Activated CD4-positive, alpha-beta T cell treated with anti-CD3 and anti-CD28 coated beads for 36 hours (primary cell): ENCODE data around the gene CCDC85C. TPM values are rescaled to one million over a fixed set of nuclear protein-coding genes. Genes with fewer than 3 reads are reported as not detected.

Source experiments
- ATAC-seq: fragments of 200-7000 bp; cut with Tn5 transposase; one replicate; pipeline ENCODE4 v1.10.0; 2021; ENCODE audit warnings: mild to moderate bottlenecking, moderate library complexity
- CTCF ChIA-PET: fragments of 350-600 bp; sonication (Branson Sonifier 250); formaldehyde crosslinking; loops from one replicate; lab custom pipeline; 2021; ENCODE audit warnings: antibody characterized with exemption; lab: Charles Lee
- POLR2A ChIA-PET: fragments of 350-600 bp; sonication (Branson Sonifier 250); formaldehyde crosslinking; loops from one replicate; lab custom pipeline; 2021; ENCODE audit warnings: antibody characterized with exemption, inconsistent platforms; lab: Charles Lee
- DNase-seq: peaks from one replicate; pipeline ENCODE4 v3.0.0-alpha.2; 2020
- H3K27ac Mint-ChIP-seq: one replicate; pipeline ENCODE4 v1.8.0; 2021; ENCODE audit warnings: mixed read lengths
- H3K27me3 Mint-ChIP-seq: one replicate; pipeline ENCODE4 v1.8.0; 2021; ENCODE audit warnings: mixed read lengths
- H3K36me3 Mint-ChIP-seq: one replicate; pipeline ENCODE4 v1.8.0; 2021; ENCODE audit warnings: low read depth, mixed read lengths
- H3K4me1 Mint-ChIP-seq: one replicate; pipeline ENCODE4 v1.8.0; 2021; ENCODE audit warnings: mixed read lengths
- H3K4me3 Mint-ChIP-seq: one replicate; pipeline ENCODE4 v1.8.0; 2021; ENCODE audit warnings: mild to moderate bottlenecking, moderate library complexity, mixed read lengths
- H3K9me3 Mint-ChIP-seq: one replicate; pipeline ENCODE4 v1.8.0; 2021; ENCODE audit warnings: low read depth, mixed read lengths
- intact Hi-C, 2 experiments: fragments of 100-400 bp; cut with DNase I in 1 of 2; cut with micrococcal nuclease in 1 of 2; formaldehyde crosslinking; loops; one replicate each; pipeline versions ENCODE4 v1.14.2 to v1.15.1; 2022 to 2024; cut with DNase I, micrococcal nuclease
- total RNA-seq, 2 experiments: library from RNA; stranded (reverse); gene quantifications; one replicate each; pipeline ENCODE4 v1.2.3, GENCODE V29; 2021

CCDC85C gene
- total RNA-seq, 2 experiments from 2014 or later = 6.1 to 6.2 TPM

DNA sequence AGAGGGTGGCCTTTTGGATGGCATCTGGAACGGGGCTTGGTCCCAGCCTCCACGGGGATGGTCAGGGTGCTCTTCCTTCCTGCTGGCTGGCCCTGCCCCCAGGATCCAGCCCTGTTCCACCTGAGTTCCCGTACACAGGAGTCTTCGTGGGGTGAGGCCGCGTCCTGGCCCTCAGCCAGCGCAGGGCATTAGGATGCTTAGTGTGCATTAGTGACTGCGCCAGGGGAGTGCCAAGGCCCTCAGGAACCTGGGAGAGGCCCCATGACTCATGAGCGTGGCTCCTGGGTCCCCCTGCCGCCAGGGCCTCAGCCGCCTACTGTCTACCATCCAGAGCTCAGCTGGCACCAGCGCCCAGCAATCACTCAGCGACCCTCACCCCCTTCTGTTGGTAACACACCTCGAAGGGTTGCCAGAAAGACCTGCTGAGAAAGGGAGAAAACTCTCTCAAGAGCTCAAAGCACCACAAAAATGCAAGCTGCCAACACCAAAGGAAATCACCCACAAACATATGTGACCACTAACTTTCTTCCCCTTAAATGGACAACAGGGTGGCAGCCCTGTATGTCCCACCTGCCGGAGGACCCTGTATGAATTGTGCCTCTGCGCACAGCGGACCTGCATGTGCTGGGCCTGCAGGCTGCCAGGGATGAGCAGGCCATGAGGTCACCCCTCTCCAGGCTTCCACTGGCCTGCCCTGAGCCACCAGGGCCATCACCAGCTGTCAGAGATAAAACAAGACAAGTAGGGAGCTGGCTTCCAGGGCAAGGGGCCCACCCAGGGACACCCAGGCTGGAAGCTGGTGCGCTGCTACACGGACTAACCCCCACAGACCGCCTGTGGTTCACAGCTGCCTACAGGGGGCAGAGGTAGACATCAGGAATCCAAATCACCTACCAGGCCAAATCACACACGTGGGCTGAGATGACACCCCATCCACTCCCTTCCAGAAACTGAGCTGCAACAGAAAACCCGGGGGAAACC is 28.7 kb downstream of the CCDC85C start:
- DNase-seq = no peak
- ATAC-seq = no peak
- Mint-ChIP-seq H3K27me3 (no peaks in the 10 kb centered on the region), H3K27ac (no peak overlapping the region), H3K36me3 (no peaks in the 10 kb centered on the region), H3K4me3 (no peak overlapping the region), H3K4me1 (no peaks in the 10 kb centered on the region), H3K9me3 (no peaks in the 10 kb centered on the region)
- ChIA-PET CTCF (interaction anchor here (0.6 to 1.5 kb wide), 2 partner anchors 53 to 621 kb away, joined by 3 to 4 read pairs; no protein-coding TSS in a partner anchor), POLR2A (interaction anchor here (0.6 kb wide), 1 partner anchor 897 kb away, joined by 3 read pairs; no protein-coding TSS in a partner anchor)
- intact Hi-C loops = no loop called here

DNA sequence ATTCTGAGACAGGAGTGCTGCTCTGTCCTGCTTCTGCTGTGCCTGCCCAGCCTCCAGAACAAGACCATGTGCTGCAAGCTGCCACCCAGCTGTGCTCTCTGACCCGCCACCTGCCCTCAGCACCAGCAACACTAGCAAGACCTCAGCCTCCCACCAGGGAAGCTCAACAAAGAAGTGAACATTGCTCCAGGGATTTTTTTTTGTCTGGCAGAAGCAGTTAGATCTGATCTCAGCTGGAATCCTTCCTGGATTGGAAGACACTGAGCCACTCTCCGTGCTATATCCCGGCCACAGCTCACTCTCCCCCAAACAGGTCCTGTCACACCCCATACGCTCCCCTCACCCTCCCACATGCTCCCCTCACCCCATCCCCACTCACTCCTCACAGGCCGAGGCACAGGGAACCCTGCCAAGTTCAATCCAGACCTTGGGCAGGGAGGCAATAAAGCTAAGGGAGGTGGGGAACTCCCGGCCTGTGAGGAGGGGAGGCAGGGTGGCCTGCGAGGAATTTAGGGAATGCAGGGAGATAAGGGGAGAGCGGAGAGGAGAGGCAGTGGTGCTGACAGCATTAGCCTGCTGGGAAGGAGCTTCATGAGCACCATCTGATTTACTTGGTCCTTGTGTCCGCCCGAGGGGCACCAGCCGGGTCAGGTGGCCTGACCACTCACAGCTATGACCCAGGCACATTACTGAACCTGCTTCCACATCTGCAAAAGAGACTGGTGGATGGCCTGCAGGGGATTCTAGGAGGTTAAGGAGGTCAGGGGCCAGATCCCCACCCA is 29.7 kb downstream of the CCDC85C start:
- no peak for DNase-seq
- Mint-ChIP-seq H3K4me3 (no peak overlapping the region), H3K27ac (no peak overlapping the region), H3K4me1 (no peaks in the 10 kb centered on the region), H3K27me3 (no peaks in the 10 kb centered on the region), H3K9me3 (no peaks in the 10 kb centered on the region), H3K36me3 (no peaks in the 10 kb centered on the region)
- CTCF ChIA-PET = interaction anchor here (0.5 to 1.5 kb wide), 2 partner anchors 54 to 58 kb away, joined by 3 read pairs; no protein-coding TSS in a partner anchor
- no peak for ATAC-seq
- intact Hi-C loops = no loop called here
- POLR2A ChIA-PET = interaction anchor here (0.6 kb wide), 1 partner anchor 30 kb away, joined by 4 read pairs; no protein-coding TSS in a partner anchor

DNA sequence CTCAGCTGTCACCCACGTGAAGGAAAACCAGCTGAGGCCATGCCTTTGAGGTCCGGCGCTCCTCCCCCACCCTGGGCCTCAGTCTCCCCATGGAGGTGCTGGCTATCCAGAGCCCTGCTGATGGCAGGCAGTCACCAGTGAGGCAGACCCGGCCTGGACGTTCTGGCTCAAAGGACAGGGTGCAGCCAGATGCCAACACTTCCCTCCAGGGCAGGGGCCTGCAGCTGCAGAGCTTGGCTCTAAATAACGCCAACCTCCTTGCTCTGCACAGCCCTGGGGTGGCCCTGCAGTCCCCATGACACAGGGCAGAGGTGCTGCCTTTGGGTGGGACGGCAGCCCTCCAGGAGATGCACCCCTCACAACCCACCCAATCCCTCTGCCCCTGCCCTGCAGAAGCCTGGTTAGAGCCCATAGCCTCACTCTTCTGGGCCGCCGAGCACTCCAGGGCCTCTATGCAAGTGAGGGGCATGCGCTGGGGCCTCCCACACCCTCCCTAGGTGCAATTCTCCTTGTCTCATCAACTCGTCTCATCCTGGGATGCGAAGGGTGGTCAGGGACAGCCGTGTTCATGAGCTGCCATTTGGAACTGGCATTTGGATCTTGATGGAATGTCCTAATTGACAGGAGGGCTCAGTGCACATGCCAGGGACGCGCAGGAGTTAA is 30.4 kb downstream of the CCDC85C start:
- ChIA-PET POLR2A (interaction anchor here (0.6 kb wide), 1 partner anchor 31 kb away, joined by 4 read pairs; no protein-coding TSS in a partner anchor), CTCF (interaction anchor here (0.5 kb wide), 1 partner anchor 57 kb away, joined by 3 read pairs; no protein-coding TSS in a partner anchor)
- no peak overlapping the region for H3K27ac Mint-ChIP-seq
- H3K4me3 Mint-ChIP-seq = no peak overlapping the region
- H3K4me1 Mint-ChIP-seq = no peaks in the 10 kb centered on the region
- no peaks in the 10 kb centered on the region for H3K36me3 Mint-ChIP-seq
- ATAC-seq = no peak
- intact Hi-C loops = no loop called here
- no peaks in the 10 kb centered on the region for H3K27me3 Mint-ChIP-seq
- H3K9me3 Mint-ChIP-seq = no peaks in the 10 kb centered on the region
- DNase-seq = no peak

DNA sequence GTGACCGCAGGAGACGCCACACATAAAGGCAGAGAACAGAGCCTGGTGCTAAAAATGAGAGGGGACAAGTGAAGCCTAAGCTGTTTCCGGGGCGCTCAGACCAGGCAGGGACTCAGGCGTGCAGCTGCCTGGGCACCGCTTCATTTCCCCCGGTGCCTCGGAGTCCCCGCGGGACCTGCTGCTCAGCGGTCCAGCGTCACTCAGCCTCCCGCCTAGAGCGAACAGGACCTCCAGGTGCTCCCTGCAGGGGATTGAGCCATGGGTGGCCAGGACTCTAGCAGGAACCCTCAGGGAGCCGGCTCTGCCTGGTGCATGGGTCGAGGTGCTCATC is 31.0 kb downstream of the CCDC85C start:
- Mint-ChIP-seq H3K36me3 (no peaks in the 10 kb centered on the region), H3K4me1 (no peaks in the 10 kb centered on the region), H3K9me3 (no peaks in the 10 kb centered on the region), H3K4me3 (no peak overlapping the region), H3K27me3 (no peaks in the 10 kb centered on the region), H3K27ac (no peak overlapping the region)
- DNase-seq (no peak), ATAC-seq (no peak)
- intact Hi-C loops = no loop called here
- CTCF ChIA-PET = no interaction called here
- POLR2A ChIA-PET = no interaction called here

DNA sequence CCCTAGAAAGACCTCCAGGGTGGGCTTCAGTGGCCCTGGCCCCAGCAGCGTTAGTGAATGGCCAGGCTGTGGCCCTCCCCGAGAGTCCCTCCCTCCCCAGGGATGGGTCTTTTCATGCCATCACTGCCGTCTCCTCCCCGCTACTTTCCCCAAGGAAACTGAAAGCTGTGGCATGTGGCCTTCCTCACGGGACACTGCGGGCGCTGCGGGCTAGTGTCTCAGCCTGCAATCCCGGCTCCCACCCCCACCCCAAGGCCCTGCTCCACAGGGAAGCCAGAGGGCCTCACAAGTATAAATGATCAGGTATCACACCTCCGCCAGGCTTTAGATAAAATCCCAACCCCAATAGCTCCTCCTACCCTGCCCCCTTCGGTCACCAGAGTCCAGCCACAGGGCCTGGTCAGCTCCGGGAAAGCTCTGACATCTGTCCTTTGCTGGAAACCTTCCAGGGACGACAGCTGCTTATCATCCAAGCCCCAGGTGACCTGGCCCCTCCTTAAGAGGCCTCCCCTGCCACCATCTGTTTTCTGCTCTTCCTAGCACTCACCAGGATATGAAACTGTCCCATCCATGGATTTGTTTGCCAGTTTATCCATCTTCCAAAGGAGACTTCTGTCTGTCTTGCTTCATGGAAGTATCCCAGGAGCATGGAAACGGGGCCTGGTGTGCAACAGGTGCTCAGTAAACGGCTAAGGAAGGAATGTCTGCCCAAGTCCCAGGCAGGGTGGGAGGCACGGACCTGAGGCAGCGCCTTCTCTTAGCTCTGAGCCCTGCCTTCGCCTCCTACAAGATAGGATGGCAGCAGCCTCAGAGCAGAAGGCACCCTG is 31.6 kb downstream of the CCDC85C start:
- intact Hi-C loops = no loop called here
- no peaks in the 10 kb centered on the region for H3K4me1 Mint-ChIP-seq
- H3K36me3 Mint-ChIP-seq = no peaks in the 10 kb centered on the region
- no peaks in the 10 kb centered on the region for H3K27me3 Mint-ChIP-seq
- CTCF ChIA-PET = no interaction called here
- POLR2A ChIA-PET = interaction anchor here (0.6 kb wide), 1 partner anchor 213 kb away, joined by 3 read pairs; no protein-coding TSS in a partner anchor
- no peak overlapping the region for H3K27ac Mint-ChIP-seq
- DNase-seq = no peak
- no peak for ATAC-seq
- no peak overlapping the region for H3K4me3 Mint-ChIP-seq
- no peaks in the 10 kb centered on the region for H3K9me3 Mint-ChIP-seq

DNA sequence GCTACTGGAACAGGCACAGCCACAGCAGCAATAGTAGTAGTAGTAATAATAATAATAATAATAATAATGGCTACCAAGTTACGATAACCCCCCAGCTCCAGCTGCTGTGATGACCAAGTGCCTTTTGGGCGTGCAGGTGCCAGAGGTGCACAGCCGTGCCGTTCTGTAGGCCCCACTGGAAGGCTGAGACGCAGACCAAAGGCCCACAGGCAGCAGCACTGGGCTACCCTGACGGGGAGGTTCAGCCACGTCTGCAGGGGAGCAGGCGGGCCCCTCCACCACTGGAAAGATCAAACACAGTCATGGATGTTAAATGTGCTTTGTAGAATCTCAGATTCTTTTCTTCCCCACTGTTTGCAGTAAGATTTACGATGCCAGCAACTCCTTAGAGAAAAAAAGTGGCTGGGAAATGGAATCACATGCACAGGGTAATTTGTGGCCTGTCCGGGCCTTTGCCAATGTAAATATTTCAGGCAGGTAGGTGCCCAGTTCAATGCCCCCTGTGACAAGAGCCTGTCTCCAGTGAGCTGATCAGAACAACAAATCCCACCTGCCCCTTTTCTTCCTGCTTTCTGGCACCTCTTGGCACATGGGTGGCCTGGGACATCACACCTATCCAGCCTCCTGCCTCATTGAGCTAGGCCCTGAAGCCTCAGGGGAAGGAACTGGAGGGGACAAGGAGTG is 32.6 kb downstream of the CCDC85C start:
- no peaks in the 10 kb centered on the region for H3K27me3 Mint-ChIP-seq
- ATAC-seq = no peak
- H3K27ac Mint-ChIP-seq = no peak overlapping the region
- H3K9me3 Mint-ChIP-seq = no peaks in the 10 kb centered on the region
- H3K4me1 Mint-ChIP-seq = no peaks in the 10 kb centered on the region
- no peaks in the 10 kb centered on the region for H3K36me3 Mint-ChIP-seq
- H3K4me3 Mint-ChIP-seq = no peak overlapping the region
- ChIA-PET POLR2A (interaction anchor here (0.6 kb wide), 1 partner anchor 212 kb away, joined by 3 read pairs; no protein-coding TSS in a partner anchor), CTCF (no interaction called here)
- no peak for DNase-seq
- intact Hi-C loops = no loop called here

DNA sequence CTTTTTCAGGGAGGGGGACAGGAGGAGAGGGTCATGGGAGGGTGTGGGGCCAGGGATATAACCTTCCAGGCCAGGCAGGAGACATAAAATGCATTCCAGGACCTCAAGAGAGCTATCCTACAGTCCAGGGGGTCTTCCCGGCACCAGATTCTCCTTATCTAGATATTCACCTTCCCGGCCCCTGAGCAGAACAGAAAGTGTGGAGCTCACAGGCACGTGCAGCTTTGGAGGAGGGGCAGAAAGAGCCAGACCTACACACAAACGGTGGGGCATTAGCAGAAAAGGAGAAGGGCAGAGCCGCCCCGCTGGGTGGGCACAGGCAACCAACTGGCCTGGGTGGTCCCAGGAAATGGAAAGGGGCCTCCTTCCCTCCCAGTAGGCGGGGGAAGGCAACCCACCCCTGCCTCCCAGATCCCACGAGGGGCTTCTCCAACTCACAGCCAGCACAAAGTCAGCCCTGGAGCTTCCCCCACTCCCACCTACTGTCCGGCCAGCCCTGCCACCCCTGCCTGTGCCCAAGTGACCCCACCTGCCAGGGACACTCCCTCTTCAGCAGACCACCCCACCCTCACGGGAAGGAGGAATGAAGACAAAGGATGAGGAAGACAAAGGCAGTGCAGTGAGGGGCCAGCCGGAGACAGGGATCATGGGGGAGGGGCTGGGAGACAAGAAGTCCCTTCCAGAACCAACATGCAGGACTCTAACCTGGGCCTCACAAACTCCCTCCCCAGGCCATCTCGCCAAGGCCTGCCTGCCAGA is 33.3 kb downstream of the CCDC85C start:
- Mint-ChIP-seq H3K27me3 (no peaks in the 10 kb centered on the region), H3K4me3 (no peak overlapping the region), H3K36me3 (no peaks in the 10 kb centered on the region), H3K27ac (no peak overlapping the region), H3K9me3 (no peaks in the 10 kb centered on the region), H3K4me1 (no peaks in the 10 kb centered on the region)
- ChIA-PET POLR2A (no interaction called here), CTCF (no interaction called here)
- intact Hi-C loops = no loop called here
- DNase-seq (no peak), ATAC-seq (no peak)

DNA sequence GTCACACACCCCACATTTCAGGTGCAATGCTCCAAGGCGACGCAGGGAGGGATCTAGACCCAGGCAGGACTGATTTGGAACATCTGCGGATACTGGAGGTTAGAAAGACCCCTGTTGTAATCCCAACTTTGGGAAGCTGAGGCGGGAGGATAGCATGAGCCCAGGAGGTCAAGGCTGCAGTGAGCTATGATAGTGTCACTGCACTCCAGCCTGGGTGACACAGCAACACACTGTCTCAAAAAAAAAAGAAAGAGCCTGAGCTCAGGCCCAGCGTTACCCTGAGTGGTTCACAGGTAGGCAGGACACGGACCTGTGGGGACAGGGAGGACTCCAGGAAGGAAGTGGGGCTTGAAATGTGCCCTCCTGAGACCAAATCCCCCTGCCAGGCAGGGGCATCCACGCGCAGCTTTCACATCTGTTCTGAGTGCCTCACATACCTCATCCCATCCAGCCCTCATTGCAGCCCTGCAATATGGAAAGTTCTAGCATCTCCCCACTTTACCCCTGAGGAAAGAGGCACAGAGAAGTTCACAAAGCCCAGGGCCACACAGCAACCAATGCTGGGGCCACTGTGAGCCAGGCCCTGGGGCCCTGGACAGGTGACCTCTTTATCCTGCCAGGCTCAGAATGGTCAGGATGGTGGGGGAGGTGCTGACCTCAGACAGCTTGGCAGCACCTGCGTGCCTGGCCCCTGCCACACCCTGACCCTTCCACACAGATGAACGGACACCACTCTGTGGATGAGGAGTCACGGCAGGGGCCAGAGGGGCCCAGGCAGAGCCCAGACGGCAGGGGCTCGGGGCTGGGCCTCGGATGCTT is 34.1 kb downstream of the CCDC85C start:
- no peaks in the 10 kb centered on the region for H3K9me3 Mint-ChIP-seq
- H3K27ac Mint-ChIP-seq = no peak overlapping the region
- H3K4me3 Mint-ChIP-seq = no peak overlapping the region
- ChIA-PET CTCF (no interaction called here), POLR2A (no interaction called here)
- no peaks in the 10 kb centered on the region for H3K4me1 Mint-ChIP-seq
- H3K27me3 Mint-ChIP-seq = no peaks in the 10 kb centered on the region
- intact Hi-C loops = no loop called here
- H3K36me3 Mint-ChIP-seq = no peaks in the 10 kb centered on the region
- DNase-seq = no peak
- ATAC-seq = no peak
